ENCODE data around the gene ACAA2. TPM values are rescaled to one million over a fixed set of nuclear protein-coding genes. Genes with fewer than 3 reads are reported as not detected.

Gene ACAA2
- total RNA-seq, 1 experiment from 2014 or later, result 51.1 TPM

DNA sequence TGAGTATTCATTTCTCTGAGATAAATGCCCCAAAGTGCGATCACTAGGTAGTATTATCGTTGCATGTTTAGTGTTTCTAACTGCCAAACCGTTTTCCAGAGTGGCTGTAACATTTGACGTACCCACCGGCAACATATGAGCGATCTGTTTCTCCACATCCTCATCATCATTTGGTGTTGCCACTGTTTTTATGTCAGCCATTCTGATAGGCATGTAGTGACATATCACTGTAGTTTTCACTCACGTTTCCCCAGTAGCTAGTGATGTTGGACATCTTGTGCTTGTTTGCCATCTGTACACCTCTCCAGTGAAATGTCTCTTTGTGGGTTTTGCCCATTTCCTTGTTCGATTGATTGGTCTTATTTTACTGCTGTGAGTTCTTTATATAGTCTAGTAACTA lies 63.8 kb downstream of the ACAA2 start:
- ChIA-PET POLR2A (ENCODE audit: low non-redundant PET) (no interaction called here), CTCF (no interaction called here)
- H3K27me3 ChIP-seq (replicated peaks; ENCODE audit: insufficient read depth, low read depth, low read length, poor library complexity), result peaks cover 22% of the 10 kb centered on the region
- BruUV-seq (replicated peaks), result no TSS peak
- no peak for DNase-seq (ENCODE audit: low spot score)
- intact Hi-C loops (cut with micrococcal nuclease; ENCODE audit: unreplicated experiment), result no loop called here
- no peak for TF ChIP-seq EZH2 (IDR thresholded peaks at IDR 0.05; ENCODE audit: borderline replicate concordance, low read depth, low read length, poor library complexity, severe bottlenecking)
- H3K9me3 ChIP-seq (ENCODE audit: low read depth, low read length, poor library complexity, severe bottlenecking), result no peaks in the 10 kb centered on the region
- no peak overlapping the region for H3K27ac ChIP-seq (ENCODE audit: low read depth, low read length, poor library complexity, severe bottlenecking)
- H3K36me3 ChIP-seq (ENCODE audit: insufficient read depth, low read length, poor library complexity, severe bottlenecking), result no peaks in the 10 kb centered on the region
- peaks cover 4% of the 10 kb centered on the region for H3K4me1 ChIP-seq (ENCODE audit: insufficient read depth, low read length, poor library complexity, severe bottlenecking)
- no peak overlapping the region for H3K4me3 ChIP-seq (ENCODE audit: low read depth, low read length, poor library complexity, severe bottlenecking)

GRCh38 chr18:49747876-49748275 lies 65.5 kb downstream of the ACAA2 start:
- TF ChIP-seq EZH2 (IDR thresholded peaks at IDR 0.05; ENCODE audit: borderline replicate concordance, low read depth, low read length, poor library complexity, severe bottlenecking), result no peak
- TF ChIP-seq CTCF (conservative IDR thresholded peaks at IDR 0.05; ENCODE audit: low read depth, low read length), result no peak
- H3K27ac ChIP-seq (ENCODE audit: low read depth, low read length, poor library complexity, severe bottlenecking), result no peak overlapping the region
- intact Hi-C loops (cut with micrococcal nuclease; ENCODE audit: unreplicated experiment), result no loop called here
- DNase-seq (ENCODE audit: low spot score), result peak; percentile 14
- peaks cover 7% of the 10 kb centered on the region for H3K4me1 ChIP-seq (ENCODE audit: insufficient read depth, low read length, poor library complexity, severe bottlenecking)
- H3K36me3 ChIP-seq (ENCODE audit: insufficient read depth, low read length, poor library complexity, severe bottlenecking), result no peaks in the 10 kb centered on the region
- H3K9me3 ChIP-seq (ENCODE audit: low read depth, low read length, poor library complexity, severe bottlenecking), result no peaks in the 10 kb centered on the region
- peaks cover 18% of the 10 kb centered on the region for H3K27me3 ChIP-seq (replicated peaks; ENCODE audit: insufficient read depth, low read depth, low read length, poor library complexity)
- POLR2A ChIA-PET (ENCODE audit: low non-redundant PET), result no interaction called here
- no peak overlapping the region for H3K4me3 ChIP-seq (ENCODE audit: low read depth, low read length, poor library complexity, severe bottlenecking)
- no TSS peak for BruUV-seq (replicated peaks)
- CTCF ChIA-PET, result no interaction called here

- intact Hi-C loops (cut with micrococcal nuclease; ENCODE audit: unreplicated experiment), result no loop called here
- ChIA-PET POLR2A (ENCODE audit: low non-redundant PET) (no interaction called here), CTCF (no interaction called here)
- no peaks in the 10 kb centered on the region for H3K36me3 ChIP-seq (ENCODE audit: insufficient read depth, low read length, poor library complexity, severe bottlenecking)
- H3K27me3 ChIP-seq (replicated peaks; ENCODE audit: insufficient read depth, low read depth, low read length, poor library complexity), result no peaks in the 10 kb centered on the region
- no peak for TF ChIP-seq EZH2 (IDR thresholded peaks at IDR 0.05; ENCODE audit: borderline replicate concordance, low read depth, low read length, poor library complexity, severe bottlenecking)
- no peak for TF ChIP-seq CTCF (conservative IDR thresholded peaks at IDR 0.05; ENCODE audit: low read depth, low read length)
- H3K4me1 ChIP-seq (ENCODE audit: insufficient read depth, low read length, poor library complexity, severe bottlenecking), result peaks cover 7% of the 10 kb centered on the region
- DNase-seq (ENCODE audit: low spot score), result no peak
- H3K27ac ChIP-seq (ENCODE audit: low read depth, low read length, poor library complexity, severe bottlenecking), result no peak overlapping the region
- H3K9me3 ChIP-seq (ENCODE audit: low read depth, low read length, poor library complexity, severe bottlenecking), result no peaks in the 10 kb centered on the region
- no TSS peak for BruUV-seq (replicated peaks)
- H3K4me3 ChIP-seq (ENCODE audit: low read depth, low read length, poor library complexity, severe bottlenecking), result no peak overlapping the region
Measured at GRCh38 chr18:49745045-49746014, 68.0 kb downstream of the ACAA2 start.

Measured in A673 (cell line).